ENCODE results near the gene GOLGA7B. TPM values are rescaled to one million over a fixed set of nuclear protein-coding genes. Genes with fewer than 3 reads are reported as not detected.

The GOLGA7B gene
- total and polyA plus RNA-seq, 9 of the 15 experiments (the other 6 are each of a cell fraction or from before 2014, with no cell fraction given): 0.03 to 0.07 (median 0.04) TPM; not detected in 3

DNA sequence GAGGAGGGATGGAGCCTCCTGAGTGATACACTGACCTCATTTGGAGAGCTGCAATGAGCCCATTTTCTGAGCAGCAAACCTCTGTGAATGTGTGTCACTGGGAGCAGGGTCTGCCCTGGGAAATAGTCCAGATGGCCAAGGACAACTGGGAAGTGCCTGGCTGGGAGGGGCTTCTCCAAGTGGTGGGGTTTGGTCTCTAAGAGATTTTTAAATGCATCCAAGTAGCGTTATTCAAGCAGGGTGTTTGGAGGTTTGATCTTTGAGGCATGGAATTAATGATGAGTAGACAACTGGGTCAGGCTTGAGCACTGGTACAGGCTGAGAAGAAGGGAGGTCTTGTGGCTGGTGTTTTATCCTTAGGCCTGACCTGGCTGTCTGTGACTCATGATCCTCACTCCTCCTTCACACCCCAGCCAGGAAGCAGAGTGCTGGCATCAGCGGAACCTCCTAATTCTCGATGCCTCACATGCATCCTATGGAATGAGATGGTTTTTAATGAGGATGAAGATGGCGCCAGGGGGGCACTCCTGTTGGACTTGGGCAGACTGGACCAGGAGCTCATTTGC is 3.3 kb downstream of the GOLGA7B start:
- Histone ChIP-seq H3K79me2 (ENCODE audit: control insufficient read depth, insufficient read depth, low read length) (no peaks in the 10 kb centered on the region), H3K36me3 (ENCODE audit: control insufficient read depth, insufficient read depth, low read length) (no peaks in the 10 kb centered on the region), H4K20me1 (replicated peaks; ENCODE audit: control insufficient read depth, insufficient read depth, low read length) (no peaks in the 10 kb centered on the region; the same call in 1 of the 2 replicates), H3K9me1 (ENCODE audit: control insufficient read depth, insufficient read depth, low read length) (no peaks in the 10 kb centered on the region), H3K4me1 (replicated peaks in 1 of 2; ENCODE audit: control insufficient read depth in 2 of 2, insufficient read depth in 2 of 2, low read length in 2 of 2) (peaks cover 0 to 9% of the 10 kb centered on the region in 2 experiments; a peak in 2 of 5 replicates), H3K9me3 (replicated peaks; ENCODE audit: control insufficient read depth, insufficient read depth, low read depth, low read length) (no peaks in the 10 kb centered on the region), H3K9ac (ENCODE audit: insufficient read depth in 1 of 2, low read depth in 2 of 2, low read length in 2 of 2) (no peak overlapping the region), H2AFZ (ENCODE audit: low read depth, low read length) (no peak overlapping the region), H3K27ac (ENCODE audit: extremely low read depth, low read depth, low read length) (no peak overlapping the region), H3K4me2 (ENCODE audit: insufficient read depth, low read length) (no peak overlapping the region), H3K27me3 (ENCODE audit: control insufficient read depth in 2 of 2, insufficient read depth in 2 of 2, low read length in 2 of 2) (peaks cover 0 to 13% of the 10 kb centered on the region in 2 experiments; a peak in 2 of 5 replicates), H3K4me3 (no peak overlapping the region)
- CTCF ChIA-PET (ENCODE audit: low intra/inter-chr PET ratio): no interaction called here
- in situ Hi-C loops (cut with MboI) (loop anchor here (25.0 kb wide), 1 partner anchor 91 kb away; the partner anchor contains the start of gene SFRP5), intact Hi-C loops (cut with micrococcal nuclease) (no loop called here)
- ATAC-seq (no peak), DNase-seq (ENCODE audit: extremely low read depth in 1 of 4, low spot score in 3 of 4) (no peak), FAIRE-seq (no peak)
- BruUV-seq (replicated peaks): no TSS peak
- 0% methylated on average over 4 of the region's 4 CpGs for WGBS (ENCODE audit: insufficient coverage, low coverage, missing lambda C conversion rate)
- POLR2A ChIA-PET: no interaction called here
- no peak for TF ChIP-seq PHF20 (IDR thresholded peaks at IDR 0.05; ENCODE audit: partially characterized antibody)
- TF ChIP-seq NCOR1 (IDR thresholded peaks at IDR 0.05): no peak
- no peak for TF ChIP-seq ZNF263 (CRISPR knock-in tag; IDR thresholded peaks at IDR 0.05; ENCODE audit: borderline replicate concordance)
- TF ChIP-seq LEF1 (IDR thresholded peaks at IDR 0.05): no peak
- TF ChIP-seq RERE (CRISPR knock-in tag; IDR thresholded peaks at IDR 0.05; ENCODE audit: borderline replicate concordance): no peak
- TF ChIP-seq NRF1 (conservative IDR thresholded peaks at IDR 0.05 in 1 of 2, IDR thresholded peaks at IDR 0.05 in 1 of 2): no peak
- no peak for TF ChIP-seq RBM22 (IDR thresholded peaks at IDR 0.05; ENCODE audit: low read depth, low read length, poor library complexity, severe bottlenecking)
- TF ChIP-seq NCOA4 (IDR thresholded peaks at IDR 0.05; ENCODE audit: partially characterized antibody): no peak
- TF ChIP-seq ZNF347 (CRISPR knock-in tag; IDR thresholded peaks at IDR 0.05; ENCODE audit: low read depth): no peak
- TF ChIP-seq SRSF7 (optimal IDR thresholded peaks at IDR 0.05; ENCODE audit: low read depth, low read length): no peak
- no peak for TF ChIP-seq SMARCA5 (IDR thresholded peaks at IDR 0.05)
- TF ChIP-seq TGIF2 (CRISPR knock-in tag; IDR thresholded peaks at IDR 0.05): no peak
- no peak for TF ChIP-seq TSC22D4 (tag; IDR thresholded peaks at IDR 0.05)
- no peak for TF ChIP-seq ZNF696 (CRISPR knock-in tag; conservative IDR thresholded peaks at IDR 0.05)
- no peak for TF ChIP-seq MTA3 (IDR thresholded peaks at IDR 0.05; ENCODE audit: borderline replicate concordance)

All from K562 (cell line).